HEK293 (cell line): ENCODE data around the gene SPRTN.

ENCODE experiments used
- CTCF ChIA-PET: fragments of 350-600 bp; formaldehyde crosslinking; extraction: SDS; loops from one replicate; lab custom pipeline; 2021; ENCODE audit warnings: antibody characterized with exemption; lab: Yijun Ruan, JAX
- POLR2A ChIA-PET: fragments of 300-600 bp; formaldehyde crosslinking; extraction: SDS; loops from one replicate; lab custom pipeline; 2020; ENCODE audit warnings: antibody characterized with exemption, inconsistent platforms; lab: Yijun Ruan, JAX
- H3K27ac ChIP-seq: fragments of 200-500 bp; sonication (Bioruptor generic); 2 replicates; pipeline ENCODE4 v1.5.1; 2014; ENCODE audit warnings: low read depth, low read length, control low read depth, inconsistent platforms; ENCODE audit errors: extremely low read depth
- H3K36me3 ChIP-seq, 2 experiments: fragments of 200-500 bp in 1 of 2; sonication (Bioruptor generic) in 1 of 2; 1 replicate in 1 of 2; 2 replicates in 1 of 2; pipeline ENCODE4 v1.5.1; 2014 to 2017; ENCODE audit warnings: inconsistent platforms in 2 of 2, low read length in 2 of 2; ENCODE audit not compliant: control insufficient read depth in 2 of 2, insufficient read depth in 1 of 2
- H3K4me1 ChIP-seq: fragments of 200-500 bp; sonication (Bioruptor generic); 2 replicates; pipeline ENCODE4 v1.5.1; 2014; ENCODE audit warnings: mild to moderate bottlenecking, low read length, inconsistent platforms; ENCODE audit not compliant: control insufficient read depth, insufficient read depth
- H3K4me3 ChIP-seq: 2 replicates; pipeline ENCODE4 v1.5.1; 2011; ENCODE audit warnings: low read depth, mild to moderate bottlenecking, control low read depth, low read length, moderate library complexity
- H3K9me3 ChIP-seq: fragments of 200-500 bp; sonication (Bioruptor generic); 2 replicates; pipeline ENCODE4 v1.5.1; 2014; ENCODE audit warnings: low read depth, low read length, inconsistent platforms; ENCODE audit not compliant: control insufficient read depth, insufficient read depth
- BCL11A ChIP-seq: fragments of 450-650 bp; formaldehyde crosslinking; IDR thresholded peaks from 2 replicates; pipeline ENCODE4 v1.5.1; 2016; ENCODE audit warnings: low read depth, missing biosample characterization, missing genetic modification characterization
- EGR2 ChIP-seq: fragments of 450-650 bp; formaldehyde crosslinking; IDR thresholded peaks from 2 replicates; pipeline ENCODE4 v1.5.1; 2016; ENCODE audit warnings: low read depth, missing biosample characterization, missing genetic modification characterization
- GFI1B ChIP-seq: fragments of 450-650 bp; formaldehyde crosslinking; IDR thresholded peaks from 2 replicates; pipeline ENCODE4 v1.5.1; 2016; ENCODE audit warnings: missing biosample characterization, missing genetic modification characterization
- GLI2 ChIP-seq: fragments of 450-650 bp; formaldehyde crosslinking; IDR thresholded peaks from 2 replicates; pipeline ENCODE4; 2017; ENCODE audit warnings: missing biosample characterization, missing genetic modification characterization, low read depth, borderline replicate concordance
- HOXD13 ChIP-seq: sonication (generic); formaldehyde crosslinking; IDR thresholded peaks from 2 replicates; pipeline ENCODE4 v1.8.0; 2022; ENCODE audit warnings: missing genetic modification reagents, borderline replicate concordance
- IKZF3 ChIP-seq: fragments of 450-650 bp; IDR thresholded peaks from 2 replicates; pipeline ENCODE4 v1.5.0; 2018; ENCODE audit warnings: missing biosample characterization, mild to moderate bottlenecking, missing genetic modification characterization, moderate library complexity
- PRDM1 ChIP-seq: fragments of 450-650 bp; formaldehyde crosslinking; IDR thresholded peaks from 2 replicates; pipeline ENCODE4; 2016; ENCODE audit warnings: missing biosample characterization, missing genetic modification characterization
- PRDM10 ChIP-seq: fragments of 450-650 bp; formaldehyde crosslinking; IDR thresholded peaks from 2 replicates; pipeline ENCODE4 v1.5.1; 2016; ENCODE audit warnings: missing biosample characterization, missing genetic modification characterization
- REPIN1 ChIP-seq: fragments of 450-650 bp; formaldehyde crosslinking; IDR thresholded peaks from 2 replicates; pipeline ENCODE4 v1.5.1; 2017; ENCODE audit warnings: missing biosample characterization, missing genetic modification characterization, low read depth
- YY2 ChIP-seq: fragments of 450-650 bp; formaldehyde crosslinking; IDR thresholded peaks from 2 replicates; pipeline ENCODE4 v1.5.1; 2016; ENCODE audit warnings: missing biosample characterization, missing genetic modification characterization
- ZBTB1 ChIP-seq: fragments of 450-650 bp; formaldehyde crosslinking; IDR thresholded peaks from 2 replicates; pipeline ENCODE4 v1.5.1; 2016; ENCODE audit warnings: missing biosample characterization, missing genetic modification characterization
- ZNF292 ChIP-seq: fragments of 450-650 bp; formaldehyde crosslinking; IDR thresholded peaks from 2 replicates; pipeline ENCODE4 v1.5.1; 2016; ENCODE audit warnings: low read depth, missing biosample characterization, missing genetic modification characterization, borderline replicate concordance
- ZNF324 ChIP-seq: fragments of 450-650 bp; formaldehyde crosslinking; IDR thresholded peaks from 2 replicates; pipeline ENCODE4 v1.5.1; 2016; ENCODE audit warnings: missing biosample characterization, missing genetic modification characterization
- ZNF366 ChIP-seq: fragments of 450-650 bp; formaldehyde crosslinking; conservative IDR thresholded peaks from 2 replicates; pipeline ENCODE4 v1.5.1; 2016; ENCODE audit warnings: missing biosample characterization, missing genetic modification characterization
- ZNF416 ChIP-seq: fragments of 450-650 bp; formaldehyde crosslinking; IDR thresholded peaks from 2 replicates; pipeline ENCODE4 v1.5.1; 2016; ENCODE audit warnings: missing biosample characterization, missing genetic modification characterization
- ZNF426 ChIP-seq: fragments of 450-650 bp; formaldehyde crosslinking; IDR thresholded peaks from 2 replicates; pipeline ENCODE4 v1.5.1; 2017; ENCODE audit warnings: missing biosample characterization, missing genetic modification characterization, mild to moderate bottlenecking, inconsistent platforms, moderate library complexity
- ZNF501 ChIP-seq: fragments of 450-650 bp; formaldehyde crosslinking; IDR thresholded peaks from 2 replicates; pipeline ENCODE4 v1.5.1; 2016; ENCODE audit warnings: missing biosample characterization, missing genetic modification characterization
- ZNF549 ChIP-seq: fragments of 450-650 bp; IDR thresholded peaks from 2 replicates; pipeline ENCODE4 v1.5.1; 2018; ENCODE audit warnings: missing biosample characterization, missing genetic modification characterization, mild to moderate bottlenecking, inconsistent platforms, moderate library complexity
- ZNF658 ChIP-seq: fragments of 450-650 bp; formaldehyde crosslinking; IDR thresholded peaks from 2 replicates; pipeline ENCODE4; 2016; ENCODE audit warnings: missing biosample characterization, missing genetic modification characterization
- ZNF660 ChIP-seq: fragments of 450-650 bp; IDR thresholded peaks from 2 replicates; pipeline ENCODE4 v1.5.1; 2018; ENCODE audit warnings: missing biosample characterization, mild to moderate bottlenecking, missing genetic modification characterization
- ZNF664 ChIP-seq: fragments of 450-650 bp; formaldehyde crosslinking; IDR thresholded peaks from 2 replicates; pipeline ENCODE4 v1.5.1; 2016; ENCODE audit warnings: missing biosample characterization, missing genetic modification characterization
- ZNF701 ChIP-seq: fragments of 450-650 bp; formaldehyde crosslinking; IDR thresholded peaks from 2 replicates; pipeline ENCODE4 v1.5.1; 2016; ENCODE audit warnings: missing biosample characterization, missing genetic modification characterization
- ZNF776 ChIP-seq: fragments of 450-650 bp; formaldehyde crosslinking; IDR thresholded peaks from 2 replicates; pipeline ENCODE4 v1.5.0; 2017; ENCODE audit warnings: missing biosample characterization, missing genetic modification characterization, borderline replicate concordance
- ZSCAN30 ChIP-seq: fragments of 450-650 bp; IDR thresholded peaks from 2 replicates; pipeline ENCODE4 v1.5.1; 2018; ENCODE audit warnings: missing biosample characterization, mild to moderate bottlenecking, missing genetic modification characterization, moderate library complexity
- TF ChIP-seq, protein P1 (sequence below): fragments of 450-650 bp; formaldehyde crosslinking; IDR thresholded peaks from 2 replicates; pipeline ENCODE4 v1.5.1; 2016; ENCODE audit warnings: missing biosample characterization, missing genetic modification characterization
- TF ChIP-seq, protein P2 (sequence below): fragments of 450-650 bp; formaldehyde crosslinking; IDR thresholded peaks from 2 replicates; pipeline ENCODE4 v1.5.1; 2017; ENCODE audit warnings: missing biosample characterization, missing genetic modification characterization
- TF ChIP-seq, protein P3 (sequence below): fragments of 450-650 bp; formaldehyde crosslinking; IDR thresholded peaks from 2 replicates; pipeline ENCODE4 v1.5.1; 2017; ENCODE audit warnings: missing biosample characterization, mild to moderate bottlenecking, missing genetic modification characterization, moderate library complexity

SPRTN gene

DNA sequence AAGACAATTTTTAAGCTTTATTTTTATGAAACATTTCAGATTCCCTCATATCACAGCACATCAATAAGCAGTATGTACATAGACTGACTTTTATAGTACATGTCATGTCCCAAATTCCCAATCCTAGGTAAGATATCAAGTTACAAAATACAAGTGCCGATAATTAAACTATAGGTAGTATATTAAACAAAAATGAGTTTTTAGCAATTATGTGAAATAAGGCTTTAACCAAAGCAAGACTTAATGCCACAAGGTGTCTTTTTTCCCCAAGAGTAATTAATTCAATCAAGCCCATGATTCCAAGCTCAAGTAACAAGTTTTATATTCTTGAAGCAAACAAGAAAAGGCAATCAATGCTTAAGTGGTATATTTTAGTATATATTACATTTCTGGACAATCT is 5.3 kb upstream of the SPRTN start (continued):
- TF ChIP-seq ZNF776 (tag by site-specific recombination) (no peak), IKZF3 (tag by site-specific recombination) (0 out of 2 replicates have a peak, but pooled peaks have one; percentile 31), EGR2 (tag by site-specific recombination) (no peak), GLI2 (tag by site-specific recombination) (peak; percentile 43; the same call in 1 of the 2 replicates), ZNF292 (tag by site-specific recombination) (no peak), YY2 (tag by site-specific recombination) (no peak), ZBTB1 (tag by site-specific recombination) (0 out of 2 replicates have a peak, but pooled peaks have one; percentile 50), ZNF416 (tag by site-specific recombination) (no peak), ZNF324 (tag by site-specific recombination) (no peak), ZNF660 (peak; percentile 86), ZNF549 (tag by site-specific recombination) (no peak), HOXD13 (CRISPR knock-in tag) (no peak)
- TF ChIP-seq, protein P1, sequence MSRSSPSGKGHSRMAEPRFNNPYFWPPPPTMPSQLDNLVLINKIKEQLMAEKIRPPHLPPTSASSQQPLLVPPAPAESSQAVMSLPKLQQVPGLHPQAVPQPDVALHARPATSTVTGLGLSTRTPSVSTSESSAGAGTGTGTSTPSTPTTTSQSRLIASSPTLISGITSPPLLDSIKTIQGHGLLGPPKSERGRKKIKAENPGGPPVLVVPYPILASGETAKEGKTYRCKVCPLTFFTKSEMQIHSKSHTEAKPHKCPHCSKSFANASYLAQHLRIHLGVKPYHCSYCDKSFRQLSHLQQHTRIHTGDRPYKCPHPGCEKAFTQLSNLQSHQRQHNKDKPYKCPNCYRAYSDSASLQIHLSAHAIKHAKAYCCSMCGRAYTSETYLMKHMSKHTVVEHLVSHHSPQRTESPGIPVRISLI (tag by site-specific recombination): no peak
- TF ChIP-seq, protein P2, sequence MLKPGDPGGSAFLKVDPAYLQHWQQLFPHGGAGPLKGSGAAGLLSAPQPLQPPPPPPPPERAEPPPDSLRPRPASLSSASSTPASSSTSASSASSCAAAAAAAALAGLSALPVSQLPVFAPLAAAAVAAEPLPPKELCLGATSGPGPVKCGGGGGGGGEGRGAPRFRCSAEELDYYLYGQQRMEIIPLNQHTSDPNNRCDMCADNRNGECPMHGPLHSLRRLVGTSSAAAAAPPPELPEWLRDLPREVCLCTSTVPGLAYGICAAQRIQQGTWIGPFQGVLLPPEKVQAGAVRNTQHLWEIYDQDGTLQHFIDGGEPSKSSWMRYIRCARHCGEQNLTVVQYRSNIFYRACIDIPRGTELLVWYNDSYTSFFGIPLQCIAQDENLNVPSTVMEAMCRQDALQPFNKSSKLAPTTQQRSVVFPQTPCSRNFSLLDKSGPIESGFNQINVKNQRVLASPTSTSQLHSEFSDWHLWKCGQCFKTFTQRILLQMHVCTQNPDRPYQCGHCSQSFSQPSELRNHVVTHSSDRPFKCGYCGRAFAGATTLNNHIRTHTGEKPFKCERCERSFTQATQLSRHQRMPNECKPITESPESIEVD: peak; percentile 89

GRCh38 chr1:231334079-231334666 is 3.9 kb upstream of the SPRTN start:
- ChIA-PET CTCF (interaction anchor here (2.1 to 2.2 kb wide), 2 partner anchors 18 kb away, joined by 9 to 14 read pairs; no protein-coding TSS in a partner anchor), POLR2A (interaction anchor here (0.5 to 0.8 kb wide), 2 partner anchors 283 to 466 kb away, joined by 3 to 5 read pairs; no protein-coding TSS in a partner anchor)
- Histone ChIP-seq H3K4me1 (peaks cover 8% of the 10 kb centered on the region), H3K4me3 (peak overlapping the region; percentile 68), H3K36me3 (peaks cover 4 to 8% of the 10 kb centered on the region in 2 experiments; a peak in 2 of 3 replicates), H3K9me3 (no peaks in the 10 kb centered on the region), H3K27ac (no peak overlapping the region)
- TF ChIP-seq ZNF426 (tag by site-specific recombination) (no peak), BCL11A (no peak), ZNF501 (tag by site-specific recombination) (0 out of 2 replicates have a peak, but pooled peaks have one; percentile 8), ZNF664 (no peak), REPIN1 (tag by site-specific recombination) (no peak), GFI1B (tag by site-specific recombination) (peak; percentile 72; the same call in 1 of the 2 replicates), PRDM1 (tag by site-specific recombination) (peak; percentile 55), HOXD13 (CRISPR knock-in tag) (no peak), ZNF366 (0 out of 2 replicates have a peak, but pooled peaks have one; percentile 19), PRDM10 (tag by site-specific recombination) (peak; percentile 83), ZNF660 (no peak), ZSCAN30 (tag by site-specific recombination) (no peak), ZNF701 (tag by site-specific recombination) (no peak), ZNF658 (tag by site-specific recombination) (no peak)
- TF ChIP-seq, protein P3, sequence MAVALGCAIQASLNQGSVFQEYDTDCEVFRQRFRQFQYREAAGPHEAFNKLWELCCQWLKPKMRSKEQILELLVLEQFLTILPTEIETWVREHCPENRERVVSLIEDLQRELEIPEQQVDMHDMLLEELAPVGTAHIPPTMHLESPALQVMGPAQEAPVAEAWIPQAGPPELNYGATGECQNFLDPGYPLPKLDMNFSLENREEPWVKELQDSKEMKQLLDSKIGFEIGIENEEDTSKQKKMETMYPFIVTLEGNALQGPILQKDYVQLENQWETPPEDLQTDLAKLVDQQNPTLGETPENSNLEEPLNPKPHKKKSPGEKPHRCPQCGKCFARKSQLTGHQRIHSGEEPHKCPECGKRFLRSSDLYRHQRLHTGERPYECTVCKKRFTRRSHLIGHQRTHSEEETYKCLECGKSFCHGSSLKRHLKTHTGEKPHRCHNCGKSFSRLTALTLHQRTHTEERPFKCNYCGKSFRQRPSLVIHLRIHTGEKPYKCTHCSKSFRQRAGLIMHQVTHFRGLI (tag by site-specific recombination): 0 out of 2 replicates have a peak, but pooled peaks have one; percentile 8
